HEK293 (cell line): ENCODE data around the gene DNAH7.

ENCODE experiments used
- CTCF ChIA-PET: fragments of 350-600 bp; formaldehyde crosslinking; extraction: SDS; loops from one replicate; lab custom pipeline; 2021; ENCODE audit warnings: antibody characterized with exemption; lab: Yijun Ruan, JAX
- POLR2A ChIA-PET: fragments of 300-600 bp; formaldehyde crosslinking; extraction: SDS; loops from one replicate; lab custom pipeline; 2020; ENCODE audit warnings: antibody characterized with exemption, inconsistent platforms; lab: Yijun Ruan, JAX
- H3K27ac ChIP-seq: fragments of 200-500 bp; sonication (Bioruptor generic); 2 replicates; pipeline ENCODE4 v1.5.1; 2014; ENCODE audit warnings: low read depth, low read length, control low read depth, inconsistent platforms; ENCODE audit errors: extremely low read depth
- H3K36me3 ChIP-seq, 2 experiments: fragments of 200-500 bp in 1 of 2; sonication (Bioruptor generic) in 1 of 2; 1 replicate in 1 of 2; 2 replicates in 1 of 2; pipeline ENCODE4 v1.5.1; 2014 to 2017; ENCODE audit warnings: inconsistent platforms in 2 of 2, low read length in 2 of 2; ENCODE audit not compliant: control insufficient read depth in 2 of 2, insufficient read depth in 1 of 2
- H3K4me1 ChIP-seq: fragments of 200-500 bp; sonication (Bioruptor generic); 2 replicates; pipeline ENCODE4 v1.5.1; 2014; ENCODE audit warnings: mild to moderate bottlenecking, low read length, inconsistent platforms; ENCODE audit not compliant: control insufficient read depth, insufficient read depth
- H3K4me3 ChIP-seq: 2 replicates; pipeline ENCODE4 v1.5.1; 2011; ENCODE audit warnings: low read depth, mild to moderate bottlenecking, control low read depth, low read length, moderate library complexity
- H3K9me3 ChIP-seq: fragments of 200-500 bp; sonication (Bioruptor generic); 2 replicates; pipeline ENCODE4 v1.5.1; 2014; ENCODE audit warnings: low read depth, low read length, inconsistent platforms; ENCODE audit not compliant: control insufficient read depth, insufficient read depth
- HIC1 ChIP-seq: fragments of 450-650 bp; formaldehyde crosslinking; IDR thresholded peaks from 2 replicates; pipeline ENCODE4 v1.5.1; 2016; ENCODE audit warnings: missing biosample characterization, missing genetic modification characterization
- PRDM1 ChIP-seq: fragments of 450-650 bp; formaldehyde crosslinking; IDR thresholded peaks from 2 replicates; pipeline ENCODE4; 2016; ENCODE audit warnings: missing biosample characterization, missing genetic modification characterization
- ZBTB26 ChIP-seq: fragments of 450-650 bp; formaldehyde crosslinking; optimal IDR thresholded peaks from 2 replicates; pipeline ENCODE3; 2016; ENCODE audit warnings: missing biosample characterization, mild to moderate bottlenecking, missing genetic modification characterization
- ZBTB44 ChIP-seq: fragments of 450-650 bp; IDR thresholded peaks from 2 replicates; pipeline ENCODE4 v1.5.1; 2018; ENCODE audit warnings: missing biosample characterization, mild to moderate bottlenecking, missing genetic modification characterization
- ZBTB6 ChIP-seq: fragments of 450-650 bp; formaldehyde crosslinking; IDR thresholded peaks from 2 replicates; pipeline ENCODE4 v1.5.1; 2017; ENCODE audit warnings: missing biosample characterization, missing genetic modification characterization
- ZFP37 ChIP-seq: fragments of 450-650 bp; formaldehyde crosslinking; IDR thresholded peaks from 2 replicates; pipeline ENCODE4 v1.5.1; 2016; ENCODE audit warnings: missing biosample characterization, missing genetic modification characterization
- ZNF10 ChIP-seq: fragments of 450-650 bp; formaldehyde crosslinking; IDR thresholded peaks from 2 replicates; pipeline ENCODE4 v1.5.1; 2017; ENCODE audit warnings: missing biosample characterization, missing genetic modification characterization
- ZNF148 ChIP-seq: fragments of 450-650 bp; formaldehyde crosslinking; IDR thresholded peaks from 2 replicates; pipeline ENCODE4 v1.5.0; 2017; ENCODE audit warnings: missing biosample characterization, missing genetic modification characterization, borderline replicate concordance
- ZNF341 ChIP-seq: fragments of 450-650 bp; formaldehyde crosslinking; IDR thresholded peaks from 2 replicates; pipeline ENCODE4; 2016; ENCODE audit warnings: low read depth, missing biosample characterization, missing genetic modification characterization
- ZNF629 ChIP-seq: fragments of 450-650 bp; formaldehyde crosslinking; IDR thresholded peaks from 2 replicates; pipeline ENCODE4 v1.5.1; 2017; ENCODE audit warnings: missing biosample characterization, missing genetic modification characterization
- ZNF785 ChIP-seq: fragments of 450-650 bp; formaldehyde crosslinking; IDR thresholded peaks from 2 replicates; pipeline ENCODE4 v1.5.1; 2016; ENCODE audit warnings: missing biosample characterization, missing genetic modification characterization
- ZNF843 ChIP-seq: fragments of 450-650 bp; formaldehyde crosslinking; IDR thresholded peaks from 2 replicates; pipeline ENCODE4 v1.5.1; 2016; ENCODE audit warnings: missing biosample characterization, missing genetic modification characterization
- TF ChIP-seq, protein P1 (sequence below): fragments of 450-650 bp; formaldehyde crosslinking; IDR thresholded peaks from 2 replicates; pipeline ENCODE4 v1.5.1; 2016; ENCODE audit warnings: missing biosample characterization, missing genetic modification characterization
- TF ChIP-seq, protein P2 (sequence below): fragments of 450-650 bp; formaldehyde crosslinking; IDR thresholded peaks from 2 replicates; pipeline ENCODE4 v1.5.1; 2016; ENCODE audit warnings: missing biosample characterization, missing genetic modification characterization, borderline replicate concordance

Gene DNAH7

DNA sequence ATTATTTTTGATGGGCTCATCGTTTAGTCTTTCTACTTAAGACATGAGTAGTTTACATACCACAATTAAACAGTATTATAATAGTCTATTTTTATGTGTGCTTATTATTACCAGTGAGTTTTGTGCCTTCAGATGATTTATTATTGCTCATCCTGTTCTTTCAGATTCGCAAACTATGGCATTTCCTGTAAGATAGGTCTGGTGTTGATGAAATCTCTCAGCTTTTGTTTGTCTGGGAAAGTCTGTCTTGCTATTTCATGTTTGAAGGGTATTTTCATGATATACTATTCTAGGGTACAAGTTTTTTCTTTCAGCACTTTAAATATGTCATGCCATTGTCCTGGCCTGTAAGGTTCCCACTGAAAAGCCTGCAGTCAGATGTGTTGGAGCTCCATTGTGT, 101.3 kb downstream of the DNAH7 start:
- ChIA-PET POLR2A (no interaction called here), CTCF (no interaction called here)
- Histone ChIP-seq H3K27ac (no peak overlapping the region), H3K9me3 (no peaks in the 10 kb centered on the region), H3K36me3 (no peaks in the 10 kb centered on the region), H3K4me3 (no peak overlapping the region), H3K4me1 (no peaks in the 10 kb centered on the region)
- TF ChIP-seq ZBTB44 (tag by site-specific recombination) (no peak), ZFP37 (tag by site-specific recombination) (no peak), PRDM1 (tag by site-specific recombination) (no peak), ZBTB26 (tag by site-specific recombination) (no peak), ZNF341 (tag by site-specific recombination) (no peak), ZNF10 (tag by site-specific recombination) (no peak), HIC1 (tag by site-specific recombination) (no peak), ZNF843 (tag by site-specific recombination) (no peak), ZNF785 (tag by site-specific recombination) (no peak), ZNF629 (tag by site-specific recombination) (no peak), ZNF148 (tag by site-specific recombination) (no peak), ZBTB6 (tag by site-specific recombination) (no peak)
- TF ChIP-seq, protein P1, sequence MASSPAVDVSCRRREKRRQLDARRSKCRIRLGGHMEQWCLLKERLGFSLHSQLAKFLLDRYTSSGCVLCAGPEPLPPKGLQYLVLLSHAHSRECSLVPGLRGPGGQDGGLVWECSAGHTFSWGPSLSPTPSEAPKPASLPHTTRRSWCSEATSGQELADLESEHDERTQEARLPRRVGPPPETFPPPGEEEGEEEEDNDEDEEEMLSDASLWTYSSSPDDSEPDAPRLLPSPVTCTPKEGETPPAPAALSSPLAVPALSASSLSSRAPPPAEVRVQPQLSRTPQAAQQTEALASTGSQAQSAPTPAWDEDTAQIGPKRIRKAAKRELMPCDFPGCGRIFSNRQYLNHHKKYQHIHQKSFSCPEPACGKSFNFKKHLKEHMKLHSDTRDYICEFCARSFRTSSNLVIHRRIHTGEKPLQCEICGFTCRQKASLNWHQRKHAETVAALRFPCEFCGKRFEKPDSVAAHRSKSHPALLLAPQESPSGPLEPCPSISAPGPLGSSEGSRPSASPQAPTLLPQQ (tag by site-specific recombination), result no peak
- TF ChIP-seq, protein P2, sequence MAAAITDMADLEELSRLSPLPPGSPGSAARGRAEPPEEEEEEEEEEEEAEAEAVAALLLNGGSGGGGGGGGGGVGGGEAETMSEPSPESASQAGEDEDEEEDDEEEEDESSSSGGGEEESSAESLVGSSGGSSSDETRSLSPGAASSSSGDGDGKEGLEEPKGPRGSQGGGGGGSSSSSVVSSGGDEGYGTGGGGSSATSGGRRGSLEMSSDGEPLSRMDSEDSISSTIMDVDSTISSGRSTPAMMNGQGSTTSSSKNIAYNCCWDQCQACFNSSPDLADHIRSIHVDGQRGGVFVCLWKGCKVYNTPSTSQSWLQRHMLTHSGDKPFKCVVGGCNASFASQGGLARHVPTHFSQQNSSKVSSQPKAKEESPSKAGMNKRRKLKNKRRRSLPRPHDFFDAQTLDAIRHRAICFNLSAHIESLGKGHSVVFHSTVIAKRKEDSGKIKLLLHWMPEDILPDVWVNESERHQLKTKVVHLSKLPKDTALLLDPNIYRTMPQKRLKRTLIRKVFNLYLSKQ (tag by site-specific recombination), result no peak
